Lung (tissue), 12 donors: ENCODE data around the gene DLG2. TPM values are rescaled to one million over a fixed set of nuclear protein-coding genes. Genes with fewer than 3 reads are reported as not detected.

Source experiments
- ATAC-seq: fragments of 200-7000 bp; cut with Tn5 transposase; one replicate; pipeline ENCODE4 v1.9.1; 2020; ENCODE audit warnings: moderate number of reproducible peaks; ENCODE audit not compliant: insufficient read depth, low FRiP score
- DNase-seq, 3 donors: peaks; one replicate each; pipeline ENCODE4 v3.0.0-alpha.2; 2013 to 2017
- H3K27ac ChIP-seq, 2 donors: one replicate each; pipeline ENCODE4 v1.5.1; 2013; ENCODE audit warnings: mild to moderate bottlenecking in 2 of 2, moderate library complexity in 2 of 2, control low read depth in 1 of 2, inconsistent platforms in 1 of 2, low read depth in 1 of 2, low read length in 1 of 2
- H3K27me3 ChIP-seq, 3 donors: one replicate each; pipeline ENCODE4 v1.5.1; 2013; ENCODE audit warnings: low read length in 2 of 3; ENCODE audit not compliant: control insufficient read depth in 3 of 3, insufficient read depth in 3 of 3
- H3K36me3 ChIP-seq, 4 donors: one replicate each; pipeline ENCODE4 v1.5.1; 2013; ENCODE audit warnings: low read length in 4 of 4, mild to moderate bottlenecking in 1 of 4, moderate library complexity in 1 of 4; ENCODE audit not compliant: control insufficient read depth in 4 of 4, insufficient read depth in 4 of 4
- H3K4me1 ChIP-seq, 5 donors: one replicate each; pipeline ENCODE4 v1.5.1; 2013; ENCODE audit warnings: low read length in 5 of 5, mild to moderate bottlenecking in 2 of 5, moderate library complexity in 1 of 5; ENCODE audit not compliant: control insufficient read depth in 5 of 5, insufficient read depth in 5 of 5
- H3K4me3 ChIP-seq: one replicate; pipeline ENCODE4 v1.5.1; 2013; ENCODE audit warnings: mild to moderate bottlenecking, control low read depth, moderate library complexity
- H3K9ac ChIP-seq, 2 donors: one replicate each; pipeline ENCODE4 v1.5.1; 2013; ENCODE audit warnings: low read length in 2 of 2, control low read depth in 1 of 2; ENCODE audit not compliant: insufficient read depth in 1 of 2
- H3K9me3 ChIP-seq, 4 donors: one replicate each; pipeline ENCODE4 v1.5.1; 2013; ENCODE audit warnings: low read length in 3 of 4, mild to moderate bottlenecking in 1 of 4, moderate library complexity in 1 of 4; ENCODE audit not compliant: control insufficient read depth in 4 of 4, insufficient read depth in 3 of 4
- WGBS, 2 donors: extraction: QIAGEN DNeasy Blood & Tissue Kit; methylation state at CpG; one replicate each; pipeline ENCODE4 v1.1.7; 2013; 5-methylcytosine and 5-hydroxymethylcytosine counted together
- polyA plus RNA-seq, 2 donors: library from polyadenylated mRNA; stranded (reverse); fragments of 200-250 nt; gene quantifications; one replicate each; pipeline ENCODE4 v1.2.1, GENCODE V29; 2013
- total RNA-seq, 2 donors: library from RNA; depleted of rRNA in 1 of 2; stranded (reverse); fragments of >200 nt in 1 of 2; gene quantifications; one replicate each; pipeline ENCODE4 v1.2.1, GENCODE V29; 2014 to 2021
- TF ChIP-seq, protein P1 (sequence below): IDR thresholded peaks from 2 replicates; pipeline ENCODE4 v1.5.1; 2012; ENCODE audit warnings: mild to moderate bottlenecking; ENCODE audit errors: control extremely low read depth, extremely low read depth
- donor health status: control.
- donor health status: control.
- donor health status: Bipolar disorder and iron deficiency.
- donor health status: healthy.
- donor health status: DM: yes; HTN: yes; CAD: no.

Gene DLG2
- total and polyA plus RNA-seq, 4 donors = 0.32 to 24.1 (median 5.4) TPM

DNA sequence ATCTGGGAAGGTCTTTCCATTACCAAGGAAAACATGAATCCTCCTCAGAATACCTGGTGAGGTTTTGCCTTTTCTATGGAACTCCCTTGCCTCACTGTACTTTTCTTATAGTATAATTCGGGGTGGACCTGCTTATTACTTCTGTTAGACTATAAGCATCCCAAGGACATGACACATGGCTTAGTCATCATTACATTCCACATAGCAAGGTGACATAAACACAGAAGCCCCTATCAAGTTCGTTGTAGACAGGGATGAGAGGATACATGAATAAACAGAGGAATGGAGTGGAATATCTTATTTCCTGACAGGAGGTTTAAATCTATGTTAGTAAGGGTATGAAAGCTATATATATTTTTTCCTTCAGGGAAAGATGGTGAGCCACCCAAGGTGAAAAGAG is 1808.8 kb downstream of the DLG2 start:
- Histone ChIP-seq H3K9ac (no peak overlapping the region), H3K4me3 (no peak overlapping the region), H3K36me3 (no peaks in the 10 kb centered on the region), H3K27me3 (no peaks in the 10 kb centered on the region), H3K27ac (no peak overlapping the region), H3K4me1 (no peaks in the 10 kb centered on the region), H3K9me3 (no peaks in the 10 kb centered on the region)
- TF ChIP-seq, protein P1, sequence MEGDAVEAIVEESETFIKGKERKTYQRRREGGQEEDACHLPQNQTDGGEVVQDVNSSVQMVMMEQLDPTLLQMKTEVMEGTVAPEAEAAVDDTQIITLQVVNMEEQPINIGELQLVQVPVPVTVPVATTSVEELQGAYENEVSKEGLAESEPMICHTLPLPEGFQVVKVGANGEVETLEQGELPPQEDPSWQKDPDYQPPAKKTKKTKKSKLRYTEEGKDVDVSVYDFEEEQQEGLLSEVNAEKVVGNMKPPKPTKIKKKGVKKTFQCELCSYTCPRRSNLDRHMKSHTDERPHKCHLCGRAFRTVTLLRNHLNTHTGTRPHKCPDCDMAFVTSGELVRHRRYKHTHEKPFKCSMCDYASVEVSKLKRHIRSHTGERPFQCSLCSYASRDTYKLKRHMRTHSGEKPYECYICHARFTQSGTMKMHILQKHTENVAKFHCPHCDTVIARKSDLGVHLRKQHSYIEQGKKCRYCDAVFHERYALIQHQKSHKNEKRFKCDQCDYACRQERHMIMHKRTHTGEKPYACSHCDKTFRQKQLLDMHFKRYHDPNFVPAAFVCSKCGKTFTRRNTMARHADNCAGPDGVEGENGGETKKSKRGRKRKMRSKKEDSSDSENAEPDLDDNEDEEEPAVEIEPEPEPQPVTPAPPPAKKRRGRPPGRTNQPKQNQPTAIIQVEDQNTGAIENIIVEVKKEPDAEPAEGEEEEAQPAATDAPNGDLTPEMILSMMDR = no peak
- DNase-seq (no peak), ATAC-seq (no peak)
- 55 to 65% methylated on average over 2 of the region's 2 CpGs for WGBS, 2 donors

DNA sequence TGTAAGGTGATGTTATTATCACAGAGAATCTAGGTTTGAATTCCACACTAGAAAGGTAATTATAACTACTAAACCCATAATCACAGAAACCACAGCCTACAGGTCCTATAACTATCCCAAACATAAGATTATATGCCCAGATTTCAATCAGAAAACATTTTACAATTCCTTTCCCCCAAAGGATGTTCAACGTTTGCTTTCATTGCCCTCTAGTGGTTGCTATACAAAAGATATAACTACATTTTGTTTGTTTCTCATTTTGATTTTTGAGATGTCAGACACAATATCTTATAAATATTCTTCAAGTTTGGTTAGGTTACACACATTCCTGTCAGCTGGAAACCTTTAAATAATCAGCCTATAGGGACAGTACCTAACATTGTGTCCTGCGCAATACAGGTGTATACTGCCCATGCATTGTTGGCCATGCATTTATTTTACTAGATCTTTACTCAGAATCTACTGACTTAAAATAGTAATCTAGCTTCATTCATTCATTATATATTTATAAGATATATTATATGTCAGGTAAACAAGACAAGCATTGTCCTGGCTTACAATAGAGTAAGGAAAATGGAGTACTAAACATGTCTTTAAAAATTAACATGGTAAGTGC is 1810.5 kb downstream of the DLG2 start:
- Histone ChIP-seq H3K9ac (no peak overlapping the region), H3K9me3 (no peaks in the 10 kb centered on the region), H3K27me3 (no peaks in the 10 kb centered on the region), H3K4me1 (no peaks in the 10 kb centered on the region), H3K36me3 (no peaks in the 10 kb centered on the region), H3K4me3 (no peak overlapping the region), H3K27ac (no peak overlapping the region)
- TF ChIP-seq, protein P1 = no peak
- no peak for ATAC-seq
- 47 to 48% methylated on average over 2 of the region's 2 CpGs for WGBS, 2 donors
- DNase-seq = peak in 2 of 3 donors; percentile 50 to 59

DNA sequence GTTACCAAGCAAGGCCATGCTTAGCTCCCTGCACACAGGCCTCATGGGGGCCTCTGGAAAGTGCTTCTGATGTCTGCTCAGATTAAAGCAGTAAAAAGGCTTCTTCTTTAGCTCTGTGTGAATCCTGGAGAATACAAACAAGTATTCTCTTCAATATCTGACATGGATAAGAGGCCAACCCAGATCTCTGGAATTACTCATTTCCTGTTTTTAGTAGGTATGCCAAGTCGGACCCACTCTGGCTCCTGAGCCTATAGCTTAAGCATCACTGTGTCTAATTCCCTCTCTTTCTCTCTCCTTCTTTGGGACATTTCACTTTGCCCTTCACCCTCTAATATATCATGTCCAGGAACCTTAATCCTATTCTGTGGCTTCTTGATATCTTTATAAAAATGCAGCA is 1811.4 kb downstream of the DLG2 start:
- DNase-seq (no peak), ATAC-seq (no peak)
- H3K9ac ChIP-seq = no peak overlapping the region
- H3K4me1 ChIP-seq = no peaks in the 10 kb centered on the region
- TF ChIP-seq, protein P1 = no peak
- H3K36me3 ChIP-seq = no peaks in the 10 kb centered on the region
- no peaks in the 10 kb centered on the region for H3K27me3 ChIP-seq
- 48 to 50% methylated on average over 1 of the region's 1 CpG for WGBS, 2 donors
- no peaks in the 10 kb centered on the region for H3K9me3 ChIP-seq
- H3K4me3 ChIP-seq = no peak overlapping the region
- H3K27ac ChIP-seq = no peak overlapping the region

DNA sequence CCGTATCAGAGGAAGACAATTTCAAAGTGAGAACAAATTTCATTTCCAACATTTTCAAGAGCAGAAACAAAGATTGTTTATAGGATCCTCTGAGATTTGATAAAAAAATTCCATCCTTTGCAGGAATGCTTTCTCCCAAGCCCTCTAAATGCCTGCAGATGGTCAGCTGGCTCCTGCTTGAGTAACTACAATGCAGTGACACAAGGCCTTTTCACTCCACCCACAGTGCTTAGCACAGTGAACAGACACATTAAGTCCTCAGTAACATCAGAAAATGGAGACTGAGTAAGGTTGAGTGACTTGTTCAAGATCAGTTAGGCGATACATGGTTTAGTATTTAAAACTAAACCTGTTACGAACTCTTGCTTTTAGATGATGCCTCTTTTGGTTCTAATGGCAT is 1813.8 kb downstream of the DLG2 start:
- ATAC-seq (no peak), DNase-seq (no peak)
- TF ChIP-seq, protein P1 = no peak
- Histone ChIP-seq H3K27ac (no peak overlapping the region), H3K27me3 (no peaks in the 10 kb centered on the region), H3K4me1 (no peaks in the 10 kb centered on the region), H3K36me3 (no peaks in the 10 kb centered on the region), H3K9me3 (no peaks in the 10 kb centered on the region), H3K9ac (no peak overlapping the region), H3K4me3 (no peak overlapping the region)
- 95% methylated on average over 3 of the region's 3 CpGs for WGBS, 2 donors
